ENCODE data around the gene CCM2L.
A peak's percentile ranks its signal among the peaks of the same experiment; 100 is the strongest.

The CCM2L gene

DNA sequence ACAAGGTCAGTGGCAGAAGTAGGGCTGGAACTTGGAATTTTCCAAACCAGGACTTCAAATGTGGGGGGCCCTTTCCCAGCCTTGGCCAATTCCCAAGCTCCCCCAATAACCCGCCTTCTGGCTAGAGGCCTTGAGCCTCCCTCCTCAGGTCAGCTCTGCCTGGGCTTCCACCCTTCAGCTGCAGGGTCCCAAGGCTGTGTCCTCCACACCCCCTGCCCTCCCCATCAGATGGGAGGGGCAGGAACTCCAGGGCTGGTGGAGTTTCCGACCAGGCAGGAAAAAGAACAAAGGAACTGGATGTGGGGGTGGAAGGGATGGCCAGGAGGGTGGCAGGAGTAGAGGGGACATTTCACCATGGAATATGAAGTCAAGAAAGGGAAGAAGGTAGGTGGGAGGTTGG lies at the start of gene CCM2L:
CCM2L (plus strand) TSS at position 338 of the 400 bp plus-strand sequence; CDS start at position 355, 17 bp downstream.
- DNase-seq: no peak

DNA sequence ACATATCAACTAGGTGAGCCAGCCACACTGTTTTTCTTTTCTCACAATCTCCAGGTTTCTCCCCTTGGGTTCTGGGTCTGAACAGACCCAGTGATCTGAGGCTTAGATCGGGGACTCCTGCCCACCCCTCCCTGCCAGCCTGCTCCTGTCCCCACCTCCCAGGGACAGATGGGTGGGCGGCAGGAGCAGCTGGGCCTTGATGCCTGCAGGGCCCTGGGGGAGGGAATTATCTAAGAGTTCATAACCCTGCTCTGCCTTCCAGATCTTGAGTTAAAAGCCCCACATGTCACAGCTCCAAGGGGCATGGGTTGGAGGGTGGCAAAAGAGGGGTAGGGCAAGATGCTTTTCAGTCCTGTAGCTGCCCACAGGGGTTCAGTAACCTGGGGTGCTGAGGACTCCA lies 47.5 kb upstream of the CCM2L start:
- no peak for DNase-seq

DNA sequence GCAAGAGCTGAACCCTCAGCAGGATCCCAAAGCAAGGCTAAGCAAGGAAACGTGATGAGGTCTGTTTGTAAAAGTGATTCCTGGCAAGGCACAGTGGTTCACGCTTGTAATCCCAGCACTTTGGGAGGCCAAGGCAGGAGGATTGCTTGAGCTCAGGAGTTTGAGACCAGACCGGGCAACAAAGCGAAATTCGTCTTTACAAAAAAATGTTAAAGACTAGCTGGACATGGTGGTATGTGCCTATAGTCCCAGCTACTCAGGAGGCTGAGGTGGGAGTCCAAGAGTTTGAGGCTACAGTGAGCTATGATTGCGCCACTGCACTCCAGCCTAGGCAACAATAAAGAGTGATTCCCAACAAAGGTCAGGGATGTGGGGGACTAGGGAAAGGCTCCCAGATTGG lies 46.3 kb upstream of the CCM2L start:
- no peak for DNase-seq

DNA sequence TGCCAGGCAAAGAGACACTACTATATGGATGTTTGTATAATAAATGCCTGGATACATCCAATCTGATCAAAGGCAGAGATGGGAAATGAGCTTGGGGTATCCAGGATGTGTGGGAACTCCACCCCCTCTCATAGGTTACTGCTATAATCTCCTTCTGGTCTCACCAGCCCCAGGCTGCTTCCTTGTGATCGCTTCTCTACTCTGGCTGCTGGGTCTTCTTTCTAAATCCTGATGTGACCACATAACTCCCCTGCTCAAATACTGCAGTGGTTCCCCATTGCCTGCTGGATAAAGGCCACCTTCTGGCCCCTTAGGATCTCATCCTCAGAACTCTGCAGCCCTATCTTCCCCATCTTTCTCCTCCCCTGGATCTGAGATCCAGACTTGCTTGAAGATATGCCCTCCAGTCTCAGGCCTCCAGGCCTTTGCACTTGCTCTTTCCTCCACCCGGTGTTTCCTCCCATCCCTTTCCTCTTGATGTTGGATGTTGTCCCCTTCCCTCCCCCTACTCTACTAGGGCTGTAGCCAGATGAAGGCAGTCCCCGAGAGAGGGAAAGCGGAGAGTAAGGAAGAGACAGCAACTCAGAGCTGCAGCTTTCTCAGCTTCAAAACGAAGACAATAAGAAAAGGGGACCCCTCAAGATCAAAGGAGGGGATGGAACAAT lies 43.1 kb upstream of the CCM2L start:
- DNase-seq: no peak

DNA sequence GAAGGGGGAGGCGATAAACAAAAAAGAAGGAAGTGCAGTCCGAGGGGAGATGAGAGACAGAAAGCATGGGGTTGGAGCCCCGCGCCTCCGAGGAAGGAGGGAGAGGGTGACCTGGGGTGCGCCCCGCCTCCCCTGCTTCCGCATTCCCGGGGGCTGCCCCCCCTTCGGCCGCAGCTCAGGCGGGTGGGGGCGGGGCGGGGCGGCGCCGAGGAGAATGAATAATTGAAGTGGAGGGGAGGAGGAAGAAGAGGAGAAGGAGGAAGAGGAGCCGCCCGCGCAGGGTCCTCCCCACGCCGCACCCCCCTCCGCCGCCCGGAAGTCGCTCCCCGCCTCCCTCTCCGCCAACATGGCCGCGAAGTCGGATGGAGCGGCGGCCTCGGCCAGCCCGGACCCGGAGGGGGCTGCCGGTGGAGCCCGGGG lies 42.4 kb upstream of the CCM2L start, which contains the start of gene XKR7:
XKR7 (plus strand) TSS at position 322 of the 420 bp plus-strand sequence; CDS start at position 347, 25 bp downstream.
- DNase-seq: no peak

DNA sequence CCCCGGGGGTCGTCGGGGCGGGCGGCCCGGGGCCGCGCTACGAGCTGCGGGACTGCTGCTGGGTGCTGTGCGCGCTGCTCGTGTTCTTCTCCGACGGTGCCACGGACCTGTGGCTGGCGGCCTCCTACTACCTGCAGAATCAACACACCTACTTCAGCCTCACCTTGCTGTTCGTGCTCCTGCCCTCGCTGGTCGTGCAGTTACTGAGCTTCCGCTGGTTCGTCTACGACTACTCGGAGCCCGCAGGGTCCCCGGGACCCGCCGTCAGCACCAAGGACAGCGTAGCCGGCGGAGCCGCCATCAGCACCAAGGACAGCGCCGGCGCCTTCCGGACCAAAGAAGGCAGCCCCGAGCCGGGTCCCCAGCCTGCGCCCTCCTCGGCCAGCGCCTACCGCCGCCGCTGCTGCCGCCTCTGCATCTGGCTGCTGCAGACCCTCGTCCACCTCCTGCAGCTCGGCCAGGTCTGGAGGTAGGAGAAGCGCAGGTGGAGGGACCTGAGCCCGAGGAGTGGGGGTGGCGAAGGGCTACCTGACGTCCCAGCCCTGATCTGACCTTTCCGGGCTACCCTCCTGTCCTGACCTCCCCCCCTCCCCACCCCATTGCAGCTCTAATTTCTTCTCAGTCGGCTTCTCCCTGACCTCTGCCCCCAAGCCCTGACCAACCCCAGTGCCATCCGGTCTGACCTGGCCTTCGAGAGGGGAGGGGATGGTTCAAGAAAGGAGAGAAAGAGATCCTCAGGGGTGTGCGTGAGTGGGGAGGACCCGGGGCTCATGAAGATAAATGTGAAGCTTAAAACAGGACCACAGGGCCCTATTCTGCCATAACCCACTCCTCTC lies 41.7 kb upstream of the CCM2L start:
- peak; percentile 99 for DNase-seq

DNA sequence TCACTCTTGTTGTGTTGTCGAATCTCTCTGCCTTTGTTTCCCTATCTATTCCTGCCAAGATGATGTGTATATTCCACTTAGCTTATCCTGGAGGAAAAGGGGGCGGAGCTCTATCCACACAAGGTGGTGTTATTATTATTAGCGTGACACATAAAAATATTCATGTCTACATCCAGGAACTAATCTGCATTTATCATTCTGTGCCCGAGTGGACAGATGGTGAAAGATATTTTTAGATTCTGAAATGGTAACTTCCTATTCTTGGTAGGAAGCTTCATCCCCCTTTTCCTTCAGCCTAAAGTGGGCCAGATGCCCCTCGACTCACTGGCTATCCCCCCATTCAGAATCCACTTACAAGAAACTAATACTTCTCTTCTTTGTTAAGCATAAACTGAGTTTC lies 40.2 kb upstream of the CCM2L start:
- no peak for DNase-seq

DNA sequence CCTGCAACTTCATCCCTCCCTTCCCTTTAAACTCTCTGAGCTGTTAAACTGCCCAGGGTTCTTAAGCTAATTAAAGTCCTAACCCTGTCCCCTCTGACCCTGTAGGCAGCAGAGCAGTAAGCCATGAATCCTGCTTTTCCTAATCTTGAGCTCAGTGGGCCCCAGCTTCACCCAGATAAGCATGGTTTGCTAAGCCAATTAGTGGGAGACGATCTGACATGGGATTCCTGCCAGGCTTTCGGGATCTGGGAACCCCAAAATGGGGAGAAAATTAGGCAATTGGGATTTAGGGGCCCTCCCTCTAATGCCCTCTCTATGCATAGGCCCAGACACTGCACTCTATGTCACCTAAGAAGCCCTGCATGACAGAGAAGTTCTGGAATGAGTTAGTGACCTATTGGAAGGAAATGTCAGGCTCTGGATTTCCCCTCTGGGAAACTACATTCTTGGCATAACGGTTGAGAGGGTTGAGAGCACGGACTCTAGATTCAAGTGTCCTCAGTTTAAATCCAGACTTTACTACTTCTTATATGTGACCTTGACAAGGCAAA lies 37.7 kb upstream of the CCM2L start:
- no peak for DNase-seq

DNA sequence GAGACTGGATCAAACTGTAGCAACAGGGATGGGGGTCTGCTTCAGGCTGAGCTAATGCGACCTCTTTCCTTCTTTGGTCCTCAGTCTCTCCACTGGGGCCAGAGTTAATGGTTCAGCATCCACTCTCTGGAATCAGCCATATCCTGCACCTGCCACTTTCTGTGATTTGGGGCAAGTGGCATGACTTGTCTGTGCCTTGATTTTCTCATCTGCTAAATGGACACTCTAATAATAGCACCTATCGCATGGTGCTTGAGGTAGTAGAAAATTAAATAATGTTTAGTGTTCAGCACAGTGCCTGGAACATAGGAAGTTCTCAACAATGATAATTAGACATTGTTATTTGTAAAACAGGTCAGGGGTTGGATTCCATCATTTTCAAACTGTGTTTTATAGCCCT lies 35.9 kb upstream of the CCM2L start:
- no peak for DNase-seq

DNA sequence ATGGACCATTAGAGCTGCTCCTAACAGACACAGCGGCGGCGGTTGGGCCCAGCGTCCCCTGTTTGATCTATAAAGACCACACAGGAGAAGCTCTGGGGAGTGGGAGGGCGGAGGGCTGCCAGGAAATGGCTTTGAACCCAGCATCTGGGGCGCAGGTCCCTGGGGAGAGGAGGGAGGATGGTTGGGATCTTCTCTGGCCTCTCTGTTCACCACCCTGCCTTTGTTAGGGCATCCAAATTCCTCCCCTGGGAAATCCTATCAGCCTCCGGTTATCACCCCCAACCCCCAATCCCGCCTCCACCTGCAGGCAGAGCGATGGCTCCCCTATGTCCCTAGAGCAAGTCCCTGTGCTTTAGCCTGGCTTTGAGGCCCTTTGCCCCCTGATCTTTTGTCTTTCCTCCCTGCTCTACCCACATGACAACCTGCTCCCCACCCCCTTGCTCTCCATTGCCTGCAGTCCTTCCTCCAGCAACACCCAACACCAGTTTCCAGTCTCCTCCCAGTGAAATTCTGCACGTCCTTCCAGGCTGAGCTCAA lies 35.2 kb upstream of the CCM2L start:
- DNase-seq: no peak

DNA sequence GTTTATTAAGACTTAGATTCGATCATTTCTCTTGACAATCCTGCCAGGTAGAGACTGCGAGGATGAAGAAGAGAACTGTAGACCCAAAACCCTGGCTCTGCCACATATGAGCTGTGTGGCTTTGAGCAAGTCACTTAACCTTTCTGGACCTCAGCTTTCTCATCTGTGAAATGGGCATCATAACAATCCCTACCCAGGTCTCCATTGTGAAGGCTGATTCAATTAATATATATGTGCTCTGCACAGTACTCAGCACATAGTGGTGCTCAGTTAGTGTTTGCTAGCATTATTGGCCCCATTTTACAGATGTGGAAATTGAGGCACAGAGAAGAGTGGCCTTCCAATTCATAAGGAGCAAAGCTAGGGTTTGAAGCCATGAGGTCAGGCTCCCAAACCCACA lies 34.4 kb upstream of the CCM2L start:
- no peak for DNase-seq

DNA sequence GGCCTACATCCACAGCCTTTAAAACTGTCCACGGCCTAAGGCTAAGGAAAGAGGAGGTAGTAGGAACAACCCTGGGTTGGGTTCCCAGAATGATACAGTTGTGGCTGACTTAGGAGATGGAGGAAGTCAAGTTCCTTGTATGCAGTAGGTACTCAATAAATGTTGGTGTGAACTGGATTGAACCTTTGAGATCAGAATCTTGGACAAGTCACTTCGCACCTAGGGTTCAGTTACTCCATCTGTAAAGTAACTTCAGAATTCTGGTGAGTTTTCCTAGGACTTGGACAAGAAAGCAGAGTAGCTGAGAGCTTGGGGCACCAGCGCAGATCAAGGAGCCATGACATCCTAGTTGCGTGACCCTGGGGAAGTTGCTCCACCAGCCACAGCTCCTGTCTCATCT lies 33.2 kb upstream of the CCM2L start:
- DNase-seq: no peak

DNA sequence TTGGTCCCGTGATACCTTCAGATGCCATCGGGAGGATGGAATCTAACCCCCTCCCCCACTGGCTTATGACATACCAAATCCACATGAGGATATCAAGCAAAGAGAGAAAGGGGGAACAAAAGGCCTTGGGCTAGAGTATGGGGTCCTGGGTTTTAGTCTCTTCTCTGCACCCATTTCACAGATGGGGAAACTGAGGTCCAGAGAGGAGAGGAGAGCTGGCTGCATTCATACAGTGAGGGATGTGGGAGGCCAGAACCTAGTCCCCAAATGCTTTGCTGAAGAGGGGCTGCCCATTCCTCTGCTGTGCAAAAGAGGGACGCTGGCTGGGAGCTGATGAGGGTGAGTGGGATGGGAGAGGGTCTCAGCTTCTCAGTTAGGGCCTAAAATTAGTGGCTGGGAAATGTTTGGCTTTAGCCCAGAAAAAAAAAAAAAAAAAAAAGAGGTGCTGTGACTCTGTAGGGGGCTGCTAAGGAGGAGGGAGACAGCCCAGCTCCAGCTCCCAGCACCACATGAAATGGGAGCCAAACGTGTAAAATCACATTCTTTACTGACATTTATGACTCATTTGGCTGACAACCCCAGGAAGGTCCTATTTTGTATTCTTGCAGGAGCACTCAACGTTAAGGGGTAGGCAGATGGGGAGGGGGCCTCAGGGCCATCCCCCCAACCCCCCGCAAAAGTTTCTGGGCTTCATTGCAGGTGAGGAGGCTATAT lies 30.4 kb upstream of the CCM2L start:
- DNase-seq: no peak

DNA sequence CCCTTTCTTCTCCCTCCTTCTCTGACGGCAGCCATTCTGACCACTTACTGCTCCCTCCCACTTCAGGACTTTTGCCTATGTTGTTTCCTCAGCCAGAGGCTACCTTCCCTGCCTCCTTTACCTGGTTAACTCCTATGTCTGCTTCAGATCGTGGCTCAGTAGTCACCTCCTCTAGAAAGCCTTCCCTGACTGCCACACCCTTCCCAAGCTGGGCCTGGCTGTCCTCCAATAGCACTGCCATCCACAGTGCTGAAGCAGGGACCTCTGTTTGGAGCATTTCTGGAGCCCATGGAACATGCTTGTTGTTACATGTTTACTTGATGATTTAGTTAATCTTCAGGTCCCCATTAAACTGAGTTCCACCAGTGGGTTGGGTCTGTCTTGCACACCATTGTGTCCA lies 28.5 kb upstream of the CCM2L start:
- DNase-seq: no peak

DNA sequence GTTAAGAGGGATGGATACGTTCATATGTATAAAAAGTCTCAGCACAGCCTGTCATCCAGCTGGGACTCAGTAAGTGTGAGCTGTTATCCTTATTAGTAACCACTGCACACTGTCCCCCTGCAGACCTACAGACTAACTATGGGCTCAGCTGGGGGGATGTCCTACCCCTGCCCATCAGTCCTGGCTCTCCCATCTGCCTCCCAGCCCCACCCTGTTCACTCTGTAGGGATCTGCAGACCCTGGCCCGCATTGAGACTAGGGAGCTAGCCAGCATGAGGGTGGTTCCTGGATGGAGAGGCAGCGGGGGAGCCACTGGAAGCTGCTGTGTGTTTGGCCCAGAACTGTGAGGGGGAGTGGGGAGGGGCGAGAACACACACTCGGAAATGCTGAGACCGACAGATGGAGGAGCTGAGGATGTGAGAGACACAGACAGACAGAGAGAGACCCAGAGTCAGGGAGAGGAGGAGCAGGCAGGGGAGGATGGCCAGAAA lies 25.2 kb upstream of the CCM2L start:
- no peak for DNase-seq

DNA sequence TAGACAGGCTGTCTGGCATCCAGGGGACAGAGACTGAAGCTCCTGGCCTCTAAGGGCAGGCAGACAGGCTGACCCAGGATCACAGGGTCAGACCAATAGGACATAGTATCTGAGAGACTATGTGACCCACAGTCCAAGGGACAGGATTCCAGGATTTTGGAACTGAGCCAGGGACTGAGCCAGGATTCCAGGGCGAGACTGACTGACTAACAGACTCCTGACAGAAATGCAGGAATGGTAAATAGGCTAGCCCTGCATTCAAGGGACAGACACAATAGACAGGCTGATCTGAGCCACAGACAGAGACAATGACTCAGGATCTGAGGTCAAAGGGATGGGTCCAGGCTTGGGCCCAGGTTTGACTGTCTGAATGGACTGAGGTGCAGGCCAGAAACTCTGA lies 22.5 kb upstream of the CCM2L start:
- no peak for DNase-seq

DNA sequence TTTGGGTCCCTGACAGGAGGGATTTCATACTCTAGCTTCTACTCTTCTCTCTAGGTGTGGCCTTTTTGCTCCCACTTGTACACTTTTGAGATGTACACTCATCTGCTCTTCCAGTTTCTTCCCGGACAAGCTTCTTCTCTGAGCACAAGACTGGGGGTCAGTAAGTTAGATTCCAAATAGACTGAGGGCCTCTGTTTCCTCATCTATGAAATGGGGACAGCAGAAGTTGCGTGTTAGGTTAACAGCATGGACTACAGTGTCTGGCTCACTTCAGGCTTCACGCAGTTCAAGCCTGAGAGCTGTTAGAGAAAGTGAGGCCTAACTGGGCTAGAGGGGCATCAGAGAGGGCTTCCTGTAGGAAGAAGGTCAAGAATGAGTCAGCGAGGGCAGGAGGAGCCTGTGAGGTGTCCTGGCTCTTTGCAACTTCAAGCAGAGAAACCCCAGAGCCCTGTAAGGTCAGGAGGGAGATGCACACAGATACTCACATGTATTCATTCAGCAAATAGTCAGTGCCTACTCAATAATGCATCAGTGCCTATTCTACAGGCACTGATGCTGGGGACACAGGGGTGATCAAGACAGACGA lies 21.7 kb upstream of the CCM2L start:
- DNase-seq: no peak

DNA sequence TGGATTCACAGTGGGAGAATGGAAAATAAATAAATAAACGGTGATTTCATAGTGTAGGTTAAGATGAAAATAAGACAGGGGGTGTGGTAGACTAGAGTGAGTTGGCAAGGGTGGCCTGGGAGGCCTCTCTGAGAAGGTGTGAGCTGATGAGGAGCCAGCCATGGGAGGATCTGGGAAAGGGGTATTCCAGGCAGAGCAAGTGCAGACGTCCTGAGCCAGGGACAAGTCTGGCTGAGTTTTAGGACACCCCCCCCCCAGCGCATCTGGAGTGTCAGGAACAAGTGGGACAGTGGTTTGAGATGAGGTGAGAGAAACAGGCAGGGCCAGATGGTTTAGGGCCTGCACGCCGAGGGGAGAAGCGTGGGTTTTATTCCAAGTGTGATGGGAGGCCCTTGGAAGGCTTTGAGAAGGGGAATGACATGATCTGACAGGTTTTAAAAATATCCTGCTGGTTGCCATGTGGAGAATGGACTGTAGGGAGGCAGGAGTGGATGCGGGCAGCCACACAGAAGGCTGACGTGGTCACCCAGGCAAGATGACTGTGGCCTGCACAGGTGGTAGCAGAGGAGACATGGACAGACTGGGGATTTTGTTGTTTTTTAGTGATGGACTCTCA lies 21.1 kb upstream of the CCM2L start:
- DNase-seq: no peak

DNA sequence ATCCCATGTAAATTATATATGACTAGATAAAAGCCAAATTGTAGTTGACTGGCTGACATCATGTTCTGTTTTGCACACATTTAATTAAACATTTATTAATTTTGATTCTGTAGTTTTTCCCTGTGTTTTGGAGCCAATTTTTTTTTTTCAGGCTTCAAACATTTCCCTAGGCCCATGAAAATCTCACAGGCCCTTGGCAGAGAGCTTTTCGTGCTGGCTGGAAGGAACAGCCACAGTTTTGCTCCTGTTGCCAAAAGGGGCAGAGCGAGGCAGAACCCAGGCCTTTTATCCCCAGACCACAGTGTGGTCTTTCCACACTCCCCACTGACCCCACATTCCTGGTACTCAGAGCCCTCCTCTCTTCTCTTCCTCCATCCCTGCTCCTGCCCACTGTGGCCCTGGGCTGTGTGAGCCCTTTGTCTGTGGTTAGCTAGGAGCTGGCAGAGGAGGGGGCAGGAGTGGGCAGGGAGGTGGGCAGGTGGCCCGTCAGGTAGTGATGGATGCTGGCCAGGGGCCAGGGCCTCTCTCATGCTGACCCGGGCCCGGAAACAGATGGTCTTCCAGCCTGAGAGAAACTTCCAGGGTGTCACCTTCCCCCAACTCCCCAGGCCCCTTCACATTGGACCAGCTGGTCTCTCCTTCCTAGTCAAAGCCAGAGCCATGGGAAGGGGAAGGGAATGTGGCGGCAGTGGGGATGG lies 19.4 kb upstream of the CCM2L start:
- DNase-seq: no peak

DNA sequence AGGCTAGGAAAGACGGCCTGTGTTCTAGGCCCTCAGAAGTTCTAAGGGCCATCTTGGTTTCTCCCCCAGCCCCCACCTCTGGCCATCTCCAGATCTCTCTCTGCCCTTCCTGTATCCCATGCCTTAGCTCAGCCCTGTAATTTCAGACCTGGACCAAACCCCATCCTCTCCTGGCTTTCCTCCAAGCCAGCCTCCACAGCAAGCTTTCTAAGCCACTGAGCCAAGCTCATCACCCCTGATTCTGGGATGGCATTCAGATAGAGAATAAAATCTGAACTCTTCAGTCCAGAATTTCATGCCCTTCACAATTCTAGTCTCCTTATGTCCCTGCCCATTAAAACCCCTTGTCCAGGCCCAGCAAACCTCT lies 18.9 kb upstream of the CCM2L start:
- DNase-seq: no peak

DNA sequence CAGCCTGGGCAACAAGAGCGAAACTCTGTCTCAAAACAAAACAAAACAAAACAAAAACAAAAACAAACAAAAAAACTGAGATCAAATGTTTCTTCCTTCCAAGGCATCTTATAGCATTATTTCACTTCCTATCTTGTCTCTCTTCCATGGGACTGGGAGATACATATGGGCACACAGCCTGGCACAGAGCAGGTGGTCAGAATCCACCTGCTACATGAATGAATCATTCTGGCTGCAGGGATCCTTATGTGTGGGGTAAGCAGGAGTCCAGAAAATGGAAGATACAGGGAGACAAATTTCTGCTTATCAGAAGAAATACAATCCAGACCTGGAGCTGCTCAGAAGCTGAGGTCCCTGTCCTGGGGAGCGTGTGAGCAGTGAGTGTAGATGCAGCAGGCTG lies 18.2 kb upstream of the CCM2L start:
- no peak for DNase-seq

DNA sequence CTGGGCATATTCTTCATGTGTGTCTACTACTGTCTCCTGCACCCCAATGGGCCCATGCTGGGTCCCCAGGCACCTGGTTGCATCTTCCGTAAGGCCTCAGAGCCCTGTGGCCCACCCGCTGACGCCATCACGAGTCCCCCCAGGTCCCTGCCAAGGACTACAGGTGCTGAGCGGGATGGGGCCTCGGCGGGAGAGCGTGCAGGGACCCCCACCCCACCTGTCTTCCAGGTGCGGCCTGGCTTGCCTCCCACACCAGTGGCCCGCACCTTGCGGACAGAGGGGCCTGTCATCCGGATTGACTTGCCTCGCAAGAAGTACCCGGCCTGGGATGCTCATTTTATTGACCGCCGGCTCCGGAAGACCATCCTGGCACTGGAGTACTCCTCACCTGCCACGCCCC lies 13.2 kb upstream of the CCM2L start:
- no peak for DNase-seq

Data from 8988T (cell line).